ENCODE data around the gene PTPRN2.

- TF ChIP-seq, protein P1, sequence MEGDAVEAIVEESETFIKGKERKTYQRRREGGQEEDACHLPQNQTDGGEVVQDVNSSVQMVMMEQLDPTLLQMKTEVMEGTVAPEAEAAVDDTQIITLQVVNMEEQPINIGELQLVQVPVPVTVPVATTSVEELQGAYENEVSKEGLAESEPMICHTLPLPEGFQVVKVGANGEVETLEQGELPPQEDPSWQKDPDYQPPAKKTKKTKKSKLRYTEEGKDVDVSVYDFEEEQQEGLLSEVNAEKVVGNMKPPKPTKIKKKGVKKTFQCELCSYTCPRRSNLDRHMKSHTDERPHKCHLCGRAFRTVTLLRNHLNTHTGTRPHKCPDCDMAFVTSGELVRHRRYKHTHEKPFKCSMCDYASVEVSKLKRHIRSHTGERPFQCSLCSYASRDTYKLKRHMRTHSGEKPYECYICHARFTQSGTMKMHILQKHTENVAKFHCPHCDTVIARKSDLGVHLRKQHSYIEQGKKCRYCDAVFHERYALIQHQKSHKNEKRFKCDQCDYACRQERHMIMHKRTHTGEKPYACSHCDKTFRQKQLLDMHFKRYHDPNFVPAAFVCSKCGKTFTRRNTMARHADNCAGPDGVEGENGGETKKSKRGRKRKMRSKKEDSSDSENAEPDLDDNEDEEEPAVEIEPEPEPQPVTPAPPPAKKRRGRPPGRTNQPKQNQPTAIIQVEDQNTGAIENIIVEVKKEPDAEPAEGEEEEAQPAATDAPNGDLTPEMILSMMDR (conservative IDR thresholded peaks at IDR 0.05; ENCODE audit: low read length) = no peak
- TF ChIP-seq EZH2phosphoT487 (IDR thresholded peaks at IDR 0.05; ENCODE audit: borderline replicate concordance, low read depth, low read length) = no peak
These were observed 484.7 kb downstream of the PTPRN2 start for GRCh38 chr7:158102897-158103296.

Data from OCI-LY7 (cell line).